Panc1 (cell line): ENCODE measurements around the gene FOS.

Experiments used
- CTCF ChIP-seq: fragments of 450-650 bp; IDR thresholded peaks from 2 replicates; pipeline ENCODE4 v1.5.1; 2017; ENCODE audit warnings: mild to moderate bottlenecking
- POLR2AphosphoS5 ChIP-seq: IDR thresholded peaks from 2 replicates; pipeline ENCODE4 v1.6.1; 2012; ENCODE audit warnings: mild to moderate bottlenecking, low read depth, low read length, moderate library complexity
- REST ChIP-seq, 2 experiments: IDR thresholded peaks; 2 replicates each; pipeline ENCODE4 v1.6.1; 2011 to 2012; ENCODE audit warnings: low read depth in 2 of 2, control low read depth in 1 of 2, low read length in 1 of 2, mild to moderate bottlenecking in 1 of 2, moderate library complexity in 1 of 2; ENCODE audit not compliant: insufficient read depth in 1 of 2
- SIN3A ChIP-seq: IDR thresholded peaks from 2 replicates; pipeline ENCODE4 v1.6.1; 2012; ENCODE audit warnings: low read depth, mild to moderate bottlenecking, low read length, moderate library complexity, borderline replicate concordance; ENCODE audit not compliant: insufficient read depth
- TCF7L2 ChIP-seq: IDR thresholded peaks from 2 replicates; pipeline ENCODE4 v1.6.1; 2011; ENCODE audit warnings: mild to moderate bottlenecking, low read depth, low read length, inconsistent platforms

- TF ChIP-seq CTCF: no peak
- TF ChIP-seq POLR2AphosphoS5: no peak
- no peak for TF ChIP-seq SIN3A
- TF ChIP-seq REST (IDR thresholded peaks at IDR 0.05; ENCODE audit: insufficient read depth in 1 of 2, low read depth in 2 of 2, low read length in 1 of 2): no peak
- TF ChIP-seq TCF7L2: no peak
Measured at GRCh38 chr14:75292886-75293285, 14.3 kb downstream of the FOS start.
